Measurements from ENCODE around the gene CXXC5. TPM values are rescaled to one million over a fixed set of nuclear protein-coding genes. Genes with fewer than 3 reads are reported as not detected.

CXXC5 gene
- total RNA-seq, 4 donors from 2014 or later: 26.5 to 50.7 (median 36.2) TPM

GRCh38 chr5:139686706-139687441, 38.7 kb downstream of the CXXC5 start:
- Histone ChIP-seq H3K4me3 (no peak overlapping the region), H3K27ac (peak overlapping the region in 1 of 4 donors; percentile 5)
- intact Hi-C loops (cut with DNase I; ENCODE audit: low total_unique reads): no loop called here

GRCh38 chr5:139687656-139688055, 39.5 kb downstream of the CXXC5 start:
- intact Hi-C loops (cut with DNase I; ENCODE audit: low total_unique reads): no loop called here

More at GRCh38 chr5:139686706-139687441, 38.7 kb downstream of the CXXC5 start:
- peaks cover 7 to 17% (median 15%) of the 10 kb centered on the region in 4 donors for H3K4me1 ChIP-seq
- H3K9me3 ChIP-seq: no peaks in the 10 kb centered on the region
- WGBS, 2 donors (ENCODE audit: low coverage in 1 of 2): 85 to 100% methylated on average over 2 to 13 of the region's 18 CpGs
- H3K36me3 ChIP-seq: no peaks in the 10 kb centered on the region
- TF ChIP-seq POLR2A (IDR thresholded peaks at IDR 0.05) (no peak), EP300 (IDR thresholded peaks at IDR 0.05; ENCODE audit: low read depth) (no peak), POLR2AphosphoS5 (IDR thresholded peaks at IDR 0.05) (no peak), CTCF (IDR thresholded peaks at IDR 0.05) (no peak)
- in situ Hi-C loops (cut with MboI; ENCODE audit: low pct_ligation_motif_present in 1 of 4, low pct_unique_long_range_greater_than_20kb in 1 of 4, low sequenced_read_pairs in 3 of 4): no loop called here
- DNase-seq: no peak
- H3K27me3 ChIP-seq: no peaks in the 10 kb centered on the region

GRCh38 chr5:139688088-139688702, 40.0 kb downstream of the CXXC5 start:
- peaks cover 7 to 17% (median 15%) of the 10 kb centered on the region in 4 donors for H3K4me1 ChIP-seq
- H3K27me3 ChIP-seq: no peaks in the 10 kb centered on the region
- intact Hi-C loops (cut with DNase I; ENCODE audit: low total_unique reads): no loop called here
- no peaks in the 10 kb centered on the region for H3K36me3 ChIP-seq
- H3K4me3 ChIP-seq: no peak overlapping the region
- DNase-seq: no peak
- no peaks in the 10 kb centered on the region for H3K9me3 ChIP-seq
- 20 to 81% methylated on average over 1 to 13 of the region's 14 CpGs for WGBS, 2 donors (ENCODE audit: low coverage in 1 of 2)
- H3K27ac ChIP-seq: no peak overlapping the region
- in situ Hi-C loops (cut with MboI; ENCODE audit: low pct_ligation_motif_present in 1 of 4, low pct_unique_long_range_greater_than_20kb in 1 of 4, low sequenced_read_pairs in 3 of 4): no loop called here
- no peak for TF ChIP-seq EP300 (IDR thresholded peaks at IDR 0.05; ENCODE audit: low read depth)
- TF ChIP-seq CTCF (IDR thresholded peaks at IDR 0.05): no peak
- TF ChIP-seq POLR2AphosphoS5 (IDR thresholded peaks at IDR 0.05): no peak
- no peak for TF ChIP-seq POLR2A (IDR thresholded peaks at IDR 0.05)

More at GRCh38 chr5:139687656-139688055, 39.5 kb downstream of the CXXC5 start:
- H3K4me3 ChIP-seq: no peak overlapping the region
- H3K9me3 ChIP-seq: no peaks in the 10 kb centered on the region
- no peak for DNase-seq
- H3K27ac ChIP-seq: no peak overlapping the region
- TF ChIP-seq POLR2AphosphoS5 (IDR thresholded peaks at IDR 0.05) (no peak), CTCF (IDR thresholded peaks at IDR 0.05) (no peak), EP300 (IDR thresholded peaks at IDR 0.05; ENCODE audit: low read depth) (no peak), POLR2A (IDR thresholded peaks at IDR 0.05) (no peak)
- in situ Hi-C loops (cut with MboI; ENCODE audit: low pct_ligation_motif_present in 1 of 4, low pct_unique_long_range_greater_than_20kb in 1 of 4, low sequenced_read_pairs in 3 of 4): no loop called here
- H3K27me3 ChIP-seq: no peaks in the 10 kb centered on the region
- peaks cover 7 to 17% (median 15%) of the 10 kb centered on the region in 4 donors for H3K4me1 ChIP-seq
- 72% methylated on average over 6 of the region's 6 CpGs; no CpG with 5 or more reads in 1 of the 2 donors for WGBS, 2 donors (ENCODE audit: low coverage in 1 of 2)
- no peaks in the 10 kb centered on the region for H3K36me3 ChIP-seq

GRCh38 chr5:139688751-139689372, 40.7 kb downstream of the CXXC5 start:
- WGBS, 2 donors (ENCODE audit: low coverage in 1 of 2): 50 to 75% methylated on average over 2 to 8 of the region's 8 CpGs
- intact Hi-C loops (cut with DNase I; ENCODE audit: low total_unique reads) (no loop called here), in situ Hi-C loops (cut with MboI; ENCODE audit: low pct_ligation_motif_present in 1 of 4, low pct_unique_long_range_greater_than_20kb in 1 of 4, low sequenced_read_pairs in 3 of 4) (no loop called here)
- Histone ChIP-seq H3K27ac (no peak overlapping the region), H3K9me3 (no peaks in the 10 kb centered on the region), H3K4me1 (peaks cover 7 to 17% (median 15%) of the 10 kb centered on the region in 4 donors), H3K4me3 (no peak overlapping the region), H3K36me3 (no peaks in the 10 kb centered on the region), H3K27me3 (no peaks in the 10 kb centered on the region)
- no peak for TF ChIP-seq EP300 (IDR thresholded peaks at IDR 0.05; ENCODE audit: low read depth)
- TF ChIP-seq POLR2AphosphoS5 (IDR thresholded peaks at IDR 0.05): no peak
- no peak for TF ChIP-seq POLR2A (IDR thresholded peaks at IDR 0.05)
- no peak for TF ChIP-seq CTCF (IDR thresholded peaks at IDR 0.05)
- no peak for DNase-seq
